Thyroid gland (tissue), 4 donors: ENCODE measurements around the gene TMEM145.

Experiments used
- POLR2A ChIP-seq, 2 donors: fragments of 450-650 bp; IDR thresholded peaks; one replicate each; pipeline ENCODE4 v1.6.1; 2017; ENCODE audit warnings: antibody characterized with exemption in 2 of 2, mild to moderate bottlenecking in 2 of 2, moderate library complexity in 1 of 2
- TF ChIP-seq, protein P1 (sequence below), 6 experiments: fragments of 200-600 bp in 3 of 6; fragments of 450-650 bp in 3 of 6; sonication (generic) in 3 of 6; IDR thresholded peaks; one replicate each; pipeline ENCODE4 v1.5.1; 2016 to 2019; ENCODE audit warnings: antibody characterized with exemption in 6 of 6, mild to moderate bottlenecking in 2 of 6, inconsistent platforms in 1 of 6, moderate library complexity in 1 of 6

DNA sequence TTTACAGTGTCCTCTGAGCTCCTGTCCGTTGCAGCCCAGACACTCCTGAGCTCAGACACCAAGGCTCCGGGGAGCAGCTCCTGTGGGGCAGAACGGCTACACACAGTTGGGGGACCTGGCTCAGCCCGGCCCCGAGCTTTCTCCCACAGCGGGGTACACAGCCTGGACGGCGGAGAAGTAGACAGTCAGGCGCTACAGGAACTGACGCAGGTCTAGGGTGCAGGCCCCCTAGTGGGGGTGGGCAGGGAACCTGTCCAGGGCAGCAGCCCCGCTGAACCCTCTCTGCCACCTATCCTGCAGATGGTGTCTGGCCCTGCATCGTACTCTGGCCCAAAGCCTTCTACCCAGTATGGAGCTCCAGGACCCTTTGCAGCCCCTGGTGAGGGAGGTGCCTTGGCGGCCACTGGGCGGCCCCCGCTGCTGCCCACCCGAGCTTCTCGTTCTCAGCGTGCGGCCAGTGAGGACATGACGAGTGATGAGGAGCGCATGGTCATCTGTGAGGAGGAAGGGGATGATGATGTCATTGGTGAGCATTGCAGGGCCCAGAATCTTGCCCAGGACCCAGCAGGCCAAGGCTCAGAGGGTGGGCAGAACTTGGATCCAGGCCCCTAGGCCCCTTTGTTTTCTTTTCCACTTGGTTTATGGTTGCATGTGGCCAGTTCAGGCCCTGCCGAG lies 24.1 kb upstream of the TMEM145 start:
- TF ChIP-seq, protein P1, sequence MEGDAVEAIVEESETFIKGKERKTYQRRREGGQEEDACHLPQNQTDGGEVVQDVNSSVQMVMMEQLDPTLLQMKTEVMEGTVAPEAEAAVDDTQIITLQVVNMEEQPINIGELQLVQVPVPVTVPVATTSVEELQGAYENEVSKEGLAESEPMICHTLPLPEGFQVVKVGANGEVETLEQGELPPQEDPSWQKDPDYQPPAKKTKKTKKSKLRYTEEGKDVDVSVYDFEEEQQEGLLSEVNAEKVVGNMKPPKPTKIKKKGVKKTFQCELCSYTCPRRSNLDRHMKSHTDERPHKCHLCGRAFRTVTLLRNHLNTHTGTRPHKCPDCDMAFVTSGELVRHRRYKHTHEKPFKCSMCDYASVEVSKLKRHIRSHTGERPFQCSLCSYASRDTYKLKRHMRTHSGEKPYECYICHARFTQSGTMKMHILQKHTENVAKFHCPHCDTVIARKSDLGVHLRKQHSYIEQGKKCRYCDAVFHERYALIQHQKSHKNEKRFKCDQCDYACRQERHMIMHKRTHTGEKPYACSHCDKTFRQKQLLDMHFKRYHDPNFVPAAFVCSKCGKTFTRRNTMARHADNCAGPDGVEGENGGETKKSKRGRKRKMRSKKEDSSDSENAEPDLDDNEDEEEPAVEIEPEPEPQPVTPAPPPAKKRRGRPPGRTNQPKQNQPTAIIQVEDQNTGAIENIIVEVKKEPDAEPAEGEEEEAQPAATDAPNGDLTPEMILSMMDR (IDR thresholded peaks at IDR 0.05): no peak
- no peak for TF ChIP-seq POLR2A (IDR thresholded peaks at IDR 0.05)
